Stimulated activated memory B cell treated with anti-CD40 and anti-IgM and Interleukin-4, amounts not matched to agents 10 μg/mL and 1 μg/mL and 100 μg/mL, for 72 hours (primary cell): Measurements from ENCODE around the gene CYGB.

Experiments used
- ATAC-seq: fragments of 150-1000 bp; cut with Tn5 transposase; 2 replicates; pipeline ENCODE4 v1.10.0; 2021
- H3K27ac Mint-ChIP-seq: one replicate; pipeline ENCODE4 v1.8.0; 2022; ENCODE audit warnings: mild to moderate bottlenecking, mixed read lengths
- H3K27me3 Mint-ChIP-seq: one replicate; pipeline ENCODE4 v1.8.0; 2022; ENCODE audit warnings: mixed read lengths
- H3K36me3 Mint-ChIP-seq: one replicate; pipeline ENCODE4 v1.8.0; 2022; ENCODE audit warnings: mixed read lengths
- H3K4me1 Mint-ChIP-seq: one replicate; pipeline ENCODE4 v1.8.0; 2022; ENCODE audit warnings: mixed read lengths
- H3K4me3 Mint-ChIP-seq: one replicate; pipeline ENCODE4 v1.8.0; 2022; ENCODE audit warnings: mild to moderate bottlenecking, moderate library complexity, mixed read lengths
- H3K9me3 Mint-ChIP-seq: one replicate; pipeline ENCODE4 v1.8.0; 2022; ENCODE audit warnings: mixed read lengths

Gene CYGB

DNA sequence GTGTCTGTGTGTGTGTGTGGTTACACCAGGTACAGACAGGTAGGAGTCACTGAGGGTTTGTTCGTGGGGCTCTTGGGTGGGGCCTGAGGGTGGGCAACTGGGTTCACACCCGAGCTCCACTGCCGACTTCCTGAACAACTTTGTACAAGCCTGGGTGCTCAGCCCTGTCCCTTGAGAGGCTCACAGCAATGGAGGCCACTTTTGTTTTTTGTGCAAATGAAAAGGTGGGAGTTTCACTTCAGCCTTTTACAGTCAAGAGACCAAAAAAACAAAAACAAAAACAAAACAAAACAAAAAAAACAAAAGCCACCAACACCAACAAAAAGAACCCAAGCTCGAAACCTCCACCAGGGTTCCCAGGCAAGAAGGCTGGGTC lies 38.6 kb downstream of the CYGB start:
- Mint-ChIP-seq H3K9me3 (no peaks in the 10 kb centered on the region), H3K4me3 (peak overlapping the region; percentile 100), H3K36me3 (peaks cover 18% of the 10 kb centered on the region), H3K27ac (peak overlapping the region; percentile 96), H3K27me3 (no peaks in the 10 kb centered on the region), H3K4me1 (peaks cover 80% of the 10 kb centered on the region)
- ATAC-seq = peak; percentile 56

GRCh38 chr17:76497979-76498875 lies 39.3 kb downstream of the CYGB start:
- peak; percentile 5 for ATAC-seq
- H3K36me3 Mint-ChIP-seq = peaks cover 18% of the 10 kb centered on the region
- H3K4me3 Mint-ChIP-seq = peak overlapping the region; percentile 100
- no peaks in the 10 kb centered on the region for H3K9me3 Mint-ChIP-seq
- H3K27ac Mint-ChIP-seq = peak overlapping the region; percentile 96
- H3K4me1 Mint-ChIP-seq = peaks cover 85% of the 10 kb centered on the region
- H3K27me3 Mint-ChIP-seq = no peaks in the 10 kb centered on the region

- ATAC-seq = no peak
- Mint-ChIP-seq H3K36me3 (peaks cover 18% of the 10 kb centered on the region), H3K27ac (peak overlapping the region; percentile 96), H3K27me3 (no peaks in the 10 kb centered on the region), H3K4me3 (peak overlapping the region; percentile 100), H3K4me1 (peaks cover 88% of the 10 kb centered on the region), H3K9me3 (no peaks in the 10 kb centered on the region)
Measured at GRCh38 chr17:76497699-76497978, 39.9 kb downstream of the CYGB start.

DNA sequence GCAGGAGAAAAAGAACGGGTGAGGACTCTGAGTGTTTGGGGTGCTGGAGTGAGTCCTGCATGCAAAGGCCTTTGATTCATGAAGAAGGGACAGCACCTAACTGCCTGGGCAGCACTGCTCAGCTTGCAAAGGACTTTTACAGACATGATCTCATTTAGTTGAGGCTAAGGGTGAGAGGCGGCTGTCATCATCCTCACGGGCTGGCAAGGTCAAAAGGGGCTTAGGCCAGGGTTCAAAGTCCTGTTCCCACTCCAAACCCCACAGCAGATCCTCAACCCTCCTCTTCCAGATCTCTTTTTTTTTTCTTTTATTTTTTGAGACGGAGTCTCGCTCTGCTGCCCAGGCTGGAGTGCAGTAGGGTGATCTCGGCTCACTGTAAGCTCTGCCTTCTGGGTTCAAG lies 41.0 kb downstream of the CYGB start:
- H3K27ac Mint-ChIP-seq = peak overlapping the region; percentile 96
- peaks cover 18% of the 10 kb centered on the region for H3K36me3 Mint-ChIP-seq
- H3K9me3 Mint-ChIP-seq = no peaks in the 10 kb centered on the region
- peaks cover 88% of the 10 kb centered on the region for H3K4me1 Mint-ChIP-seq
- ATAC-seq = no peak
- peak overlapping the region; percentile 100 for H3K4me3 Mint-ChIP-seq
- no peaks in the 10 kb centered on the region for H3K27me3 Mint-ChIP-seq

DNA sequence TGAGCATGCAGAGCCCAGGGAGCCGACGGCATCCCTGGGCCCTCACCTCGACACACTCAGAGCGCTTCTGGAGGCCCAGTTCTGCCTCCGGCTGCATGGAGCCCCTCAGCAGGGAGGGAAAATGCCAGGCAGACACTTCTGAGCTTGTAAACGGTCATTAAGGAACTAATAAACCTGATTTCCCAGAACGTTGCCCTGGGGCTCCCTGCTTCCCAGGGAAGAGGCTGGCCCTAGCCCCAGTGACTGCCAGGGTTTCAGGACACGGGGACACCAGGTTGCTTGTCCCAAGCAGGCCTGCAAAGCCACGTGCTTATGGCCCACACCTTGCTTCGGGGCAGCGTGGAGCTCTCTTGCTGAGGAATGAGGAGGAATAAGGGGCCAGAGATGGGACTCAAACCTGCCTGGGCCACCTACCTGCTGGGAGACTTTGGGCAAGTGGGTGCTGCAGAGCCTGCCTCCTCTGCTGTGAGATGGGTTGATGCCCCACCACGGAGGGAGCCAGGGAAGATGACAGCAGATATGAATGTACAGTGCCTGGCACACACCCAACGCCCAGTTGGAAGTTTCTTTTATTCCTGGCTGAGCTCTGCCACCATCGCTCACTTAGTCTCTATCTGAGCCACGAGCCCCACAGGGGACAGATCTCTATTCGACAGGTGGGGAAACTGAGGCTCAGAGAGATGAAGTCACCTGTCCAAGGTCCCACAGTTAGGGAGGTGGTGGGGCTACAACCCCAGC lies 41.7 kb downstream of the CYGB start:
- Mint-ChIP-seq H3K27ac (peak overlapping the region; percentile 96), H3K9me3 (no peaks in the 10 kb centered on the region), H3K36me3 (peaks cover 18% of the 10 kb centered on the region), H3K27me3 (no peaks in the 10 kb centered on the region), H3K4me1 (peaks cover 91% of the 10 kb centered on the region), H3K4me3 (peak overlapping the region; percentile 17)
- ATAC-seq = no peak

DNA sequence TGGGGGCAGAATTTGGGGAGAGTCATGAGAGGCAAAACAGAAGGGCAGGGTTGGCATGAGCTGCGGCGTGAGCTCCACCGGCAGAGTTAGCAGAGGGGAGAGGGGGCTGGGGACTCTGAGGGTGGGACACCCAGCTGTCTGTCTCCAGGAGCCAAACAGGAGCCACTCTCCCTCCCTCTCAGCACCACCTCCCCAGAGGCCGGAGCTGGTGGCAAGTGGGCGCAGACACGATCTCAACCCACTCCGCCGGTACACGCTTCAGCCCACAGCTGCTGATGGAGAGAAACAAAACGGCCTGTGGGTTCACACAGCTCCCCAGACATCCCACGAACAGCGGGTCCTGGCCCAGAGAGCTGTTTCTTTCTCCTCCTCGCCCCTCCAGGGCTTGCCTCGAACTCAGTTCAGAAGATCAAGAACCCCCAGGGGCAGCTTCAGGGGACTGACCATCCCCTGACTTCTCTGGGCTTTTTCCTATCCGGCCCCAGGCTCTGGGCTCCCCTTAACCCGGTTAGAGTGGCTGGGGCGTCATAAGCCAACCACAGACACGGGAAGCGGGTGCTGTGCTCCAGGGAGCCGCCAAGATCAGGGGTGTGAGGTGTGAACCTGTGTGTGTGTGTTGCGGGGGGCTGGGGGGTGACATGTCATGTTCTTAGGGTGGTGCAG lies 43.9 kb downstream of the CYGB start:
- ATAC-seq = peak; percentile 1
- Mint-ChIP-seq H3K36me3 (peaks cover under 1% of the 10 kb centered on the region), H3K4me3 (peak overlapping the region; percentile 76), H3K27me3 (no peaks in the 10 kb centered on the region), H3K4me1 (peaks cover 98% of the 10 kb centered on the region), H3K27ac (peak overlapping the region; percentile 96), H3K9me3 (no peaks in the 10 kb centered on the region)

DNA sequence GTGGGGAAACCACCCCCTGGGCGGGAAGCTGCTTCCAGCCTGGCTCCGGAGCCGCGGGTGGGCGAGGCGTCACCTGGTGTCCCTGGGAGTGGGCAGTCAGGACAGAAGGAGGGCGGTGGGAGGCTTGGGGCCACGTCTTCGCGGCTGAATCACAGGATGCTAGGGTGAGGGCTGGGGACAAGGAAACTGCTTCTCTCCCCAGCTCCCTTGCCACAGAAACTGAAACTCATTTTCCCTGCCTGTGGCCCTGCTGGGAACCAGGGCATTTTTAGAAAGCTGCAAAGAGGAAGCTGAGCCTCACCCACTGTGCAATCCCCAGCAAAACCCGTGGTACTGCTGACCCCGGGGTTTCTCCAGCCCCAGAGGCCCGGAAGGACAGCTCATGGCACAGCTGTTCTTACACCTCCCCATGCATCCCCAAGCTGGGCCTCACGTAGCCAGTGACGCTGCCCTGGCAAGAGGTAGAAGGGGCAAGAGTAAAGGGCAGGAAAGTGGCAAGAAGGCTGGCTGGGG lies 44.5 kb downstream of the CYGB start:
- Mint-ChIP-seq H3K4me3 (peak overlapping the region; percentile 76), H3K27ac (peak overlapping the region; percentile 96), H3K36me3 (peaks cover under 1% of the 10 kb centered on the region), H3K4me1 (peaks cover 92% of the 10 kb centered on the region), H3K9me3 (no peaks in the 10 kb centered on the region), H3K27me3 (no peaks in the 10 kb centered on the region)
- peak; percentile 74 for ATAC-seq

DNA sequence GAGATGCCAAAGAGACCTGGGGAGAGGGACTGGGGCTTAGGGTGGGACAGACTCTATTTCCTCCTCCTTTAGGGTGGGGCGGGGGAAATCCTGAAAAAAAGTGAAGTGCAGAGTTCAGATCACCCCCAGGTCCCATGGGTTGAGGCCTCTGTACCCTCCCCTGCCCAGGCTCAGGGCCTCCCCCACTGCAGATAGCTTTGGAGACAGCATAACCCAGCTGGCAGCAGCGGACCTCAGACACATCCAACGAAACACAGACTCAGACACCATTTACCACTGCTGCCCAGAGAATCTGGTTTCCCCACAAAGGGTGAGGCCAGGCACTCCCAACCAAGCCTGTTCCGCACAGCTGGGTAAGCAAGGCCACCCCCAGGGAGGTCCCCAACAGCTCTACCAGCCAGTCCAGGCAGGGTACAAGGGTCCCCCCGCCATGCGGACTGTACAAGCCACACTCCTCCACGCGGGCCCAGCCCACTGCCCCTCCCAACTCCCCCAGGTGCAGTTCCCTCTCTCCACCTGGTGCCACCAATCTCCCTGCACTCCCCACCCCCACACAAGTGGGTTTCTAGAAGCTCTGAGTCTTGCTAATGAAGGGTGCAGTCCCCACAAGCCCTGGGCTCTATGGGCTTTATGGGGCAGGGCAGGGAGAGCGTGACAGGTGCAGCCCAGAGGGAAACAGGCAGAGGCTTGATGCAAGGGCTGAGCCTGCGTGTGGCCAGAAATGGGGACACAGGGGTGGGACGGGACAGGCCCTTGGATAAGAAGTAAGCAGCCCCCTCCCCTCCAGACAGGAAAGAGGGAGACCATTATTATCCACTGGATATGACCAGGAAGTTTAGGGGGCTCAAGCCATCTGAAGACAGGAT lies 45.2 kb downstream of the CYGB start:
- H3K9me3 Mint-ChIP-seq = no peaks in the 10 kb centered on the region
- H3K4me3 Mint-ChIP-seq = peak overlapping the region; percentile 76
- H3K4me1 Mint-ChIP-seq = peaks cover 91% of the 10 kb centered on the region
- peak overlapping the region; percentile 96 for H3K27ac Mint-ChIP-seq
- H3K36me3 Mint-ChIP-seq = peaks cover 8% of the 10 kb centered on the region
- ATAC-seq = peak; percentile 76
- H3K27me3 Mint-ChIP-seq = no peaks in the 10 kb centered on the region

- ATAC-seq = peak; percentile 25
- H3K9me3 Mint-ChIP-seq = no peaks in the 10 kb centered on the region
- H3K36me3 Mint-ChIP-seq = peaks cover 9% of the 10 kb centered on the region
- peak overlapping the region; percentile 96 for H3K27ac Mint-ChIP-seq
- peaks cover 85% of the 10 kb centered on the region for H3K4me1 Mint-ChIP-seq
- peak overlapping the region; percentile 76 for H3K4me3 Mint-ChIP-seq
- no peaks in the 10 kb centered on the region for H3K27me3 Mint-ChIP-seq
Measured at GRCh38 chr17:76491271-76492122, 46.0 kb downstream of the CYGB start.

DNA sequence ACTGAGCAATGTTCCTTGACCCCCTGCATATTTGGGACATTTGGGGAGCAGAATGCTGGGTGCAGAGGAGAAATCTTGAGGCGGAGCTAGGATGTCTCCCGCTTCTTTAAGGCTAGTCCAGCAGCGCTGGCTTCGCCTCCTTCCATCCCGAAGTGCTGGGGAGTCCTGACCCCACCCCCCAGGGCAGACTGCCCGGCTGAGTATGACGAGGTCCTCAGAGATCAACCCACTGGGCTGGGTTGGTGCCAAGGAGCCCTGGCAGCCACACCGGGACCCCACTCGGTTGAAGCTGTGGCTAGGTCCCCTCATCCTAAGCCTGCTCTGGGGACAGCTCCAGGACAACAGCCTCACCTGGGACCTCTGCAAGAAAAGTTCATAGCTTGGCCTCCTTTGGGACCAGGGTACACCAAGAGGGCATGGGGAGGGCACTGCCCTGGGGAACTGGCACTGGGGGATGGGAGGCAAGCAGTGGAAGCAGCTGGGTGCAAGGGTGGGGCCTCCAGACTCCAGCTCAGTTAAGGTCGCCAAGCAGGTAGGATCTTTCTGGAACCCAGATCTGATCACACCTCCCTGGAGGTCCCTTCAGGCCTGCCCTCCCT lies 47.3 kb downstream of the CYGB start:
- ATAC-seq = no peak
- Mint-ChIP-seq H3K4me1 (peaks cover 81% of the 10 kb centered on the region), H3K9me3 (no peaks in the 10 kb centered on the region), H3K4me3 (peak overlapping the region; percentile 30), H3K27me3 (no peaks in the 10 kb centered on the region), H3K36me3 (peaks cover 16% of the 10 kb centered on the region), H3K27ac (peak overlapping the region; percentile 96)

DNA sequence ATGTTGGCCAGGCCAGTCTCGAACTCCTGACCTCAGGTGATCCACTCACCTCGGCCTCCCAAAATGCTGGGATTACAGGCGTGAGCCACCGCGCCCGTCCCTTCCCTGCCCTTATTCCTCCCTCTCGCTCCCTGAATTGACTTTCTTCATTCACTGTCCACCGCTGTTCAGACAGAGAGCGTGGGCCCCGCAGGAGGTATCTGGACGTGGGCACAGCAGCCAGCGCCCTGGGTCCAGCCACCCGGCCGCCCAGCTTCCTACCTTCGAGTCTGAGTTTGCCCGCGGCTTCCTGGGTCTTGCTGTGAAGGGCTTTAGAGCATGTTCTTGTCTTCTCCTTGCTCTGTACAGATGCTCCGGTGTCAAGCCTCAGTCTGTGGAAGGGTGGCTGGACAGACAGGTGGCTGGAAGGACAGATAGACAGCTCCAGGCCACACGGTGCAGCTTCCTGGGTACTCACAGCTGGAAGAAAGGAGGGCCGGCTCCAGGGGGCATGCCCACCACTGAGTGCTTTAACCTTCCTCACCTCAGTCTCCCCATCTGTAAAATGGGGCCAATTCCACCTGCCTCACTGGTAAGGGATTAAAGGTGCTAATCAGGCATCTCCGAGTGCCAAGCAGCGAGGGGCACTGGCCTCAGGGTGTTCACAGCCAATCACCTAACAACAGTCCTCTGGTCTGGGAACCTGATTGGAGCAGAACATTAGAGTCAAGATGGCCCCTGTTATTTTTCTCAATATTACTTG lies 49.9 kb downstream of the CYGB start:
- Mint-ChIP-seq H3K27ac (no peak overlapping the region), H3K36me3 (peaks cover 29% of the 10 kb centered on the region), H3K9me3 (no peaks in the 10 kb centered on the region), H3K4me3 (no peak overlapping the region), H3K27me3 (no peaks in the 10 kb centered on the region), H3K4me1 (peaks cover 80% of the 10 kb centered on the region)
- ATAC-seq = no peak

DNA sequence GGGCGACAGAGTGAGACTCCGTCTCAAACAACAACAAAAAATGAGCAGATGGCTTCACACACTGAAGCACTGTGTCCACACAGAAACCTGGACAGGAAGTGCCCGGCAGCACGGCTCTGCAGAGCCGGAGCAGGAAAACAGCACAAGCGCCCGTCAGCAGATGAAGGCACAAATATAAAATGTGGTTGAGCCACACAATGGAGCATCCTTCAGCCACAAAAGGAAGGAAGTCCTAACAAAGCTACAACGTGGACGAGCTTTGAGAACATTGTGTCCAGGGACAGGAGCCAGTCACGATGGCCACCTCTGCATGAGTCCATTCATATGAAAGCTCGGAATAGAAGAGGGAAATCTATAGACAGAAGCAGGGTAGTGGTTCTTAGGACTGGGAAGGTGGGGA lies 51.9 kb downstream of the CYGB start:
- ATAC-seq = no peak
- Mint-ChIP-seq H3K4me3 (no peak overlapping the region), H3K36me3 (peaks cover 38% of the 10 kb centered on the region), H3K9me3 (no peaks in the 10 kb centered on the region), H3K27ac (peak overlapping the region; percentile 59), H3K4me1 (peaks cover 80% of the 10 kb centered on the region), H3K27me3 (no peaks in the 10 kb centered on the region)

- no peak for ATAC-seq
- Mint-ChIP-seq H3K9me3 (no peaks in the 10 kb centered on the region), H3K27ac (peak overlapping the region; percentile 91), H3K36me3 (peaks cover 46% of the 10 kb centered on the region), H3K4me3 (peak overlapping the region; percentile 43), H3K27me3 (no peaks in the 10 kb centered on the region), H3K4me1 (peaks cover 76% of the 10 kb centered on the region)
Measured at GRCh38 chr17:76484228-76484725, 53.2 kb downstream of the CYGB start.
